GM12865 (cell line): ENCODE results near the gene SCFD2.

Experiments used
- DNase-seq: peaks from one replicate; pipeline ENCODE4 v3.0.0; 2010; ENCODE audit warnings: low read depth
- H3K4me3 ChIP-seq: 2 replicates; pipeline ENCODE4 v1.5.1; 2011; ENCODE audit warnings: mild to moderate bottlenecking, low read depth, low read length, control low read depth
- CTCF ChIP-seq: IDR thresholded peaks from 2 replicates; pipeline ENCODE4 v1.5.1; 2011; ENCODE audit warnings: low read length, control low read depth, low read depth, inconsistent platforms; ENCODE audit not compliant: insufficient read depth; ENCODE audit errors: missing control alignments

SCFD2 gene

GRCh38 chr4:53326535-53326934 is 39.3 kb downstream of the SCFD2 start:
- no peak for TF ChIP-seq CTCF
- no peak overlapping the region for H3K4me3 ChIP-seq
- DNase-seq, result no peak

- TF ChIP-seq CTCF, result no peak
- no peak overlapping the region for H3K4me3 ChIP-seq
- no peak for DNase-seq
Observed at GRCh38 chr4:53322696-53323095, 43.2 kb downstream of the SCFD2 start.

- DNase-seq, result no peak
- TF ChIP-seq CTCF, result no peak
- no peak overlapping the region for H3K4me3 ChIP-seq
Observed at GRCh38 chr4:53321984-53322289, 43.9 kb downstream of the SCFD2 start.

- no peak overlapping the region for H3K4me3 ChIP-seq
- no peak for DNase-seq
- no peak for TF ChIP-seq CTCF
Observed at GRCh38 chr4:53321151-53321983, 44.5 kb downstream of the SCFD2 start.

GRCh38 chr4:53315300-53315699 is 50.6 kb downstream of the SCFD2 start:
- no peak overlapping the region for H3K4me3 ChIP-seq
- DNase-seq, result no peak
- TF ChIP-seq CTCF, result no peak

- no peak for TF ChIP-seq CTCF
- H3K4me3 ChIP-seq, result no peak overlapping the region
- DNase-seq, result no peak
Observed at GRCh38 chr4:53314252-53314651, 51.6 kb downstream of the SCFD2 start.

- H3K4me3 ChIP-seq, result no peak overlapping the region
- TF ChIP-seq CTCF, result no peak
- no peak for DNase-seq
Observed at GRCh38 chr4:53313510-53313909, 52.4 kb downstream of the SCFD2 start.
